Measurements from ENCODE around the gene MRPL34. TPM values are rescaled to one million over a fixed set of nuclear protein-coding genes. Genes with fewer than 3 reads are reported as not detected.

The MRPL34 gene
- total and polyA plus RNA-seq, 9 of the 15 experiments (the other 6 are each of a cell fraction or from before 2014, with no cell fraction given) = 11.5 to 256 (median 72.5) TPM

GRCh38 chr19:17334414-17335409 lies 29.0 kb downstream of the MRPL34 start, which contains the start of gene ANO8 (continued):
- peak in 1 of 2 experiments; percentile 23; a peak in 1 of 4 replicates for TF ChIP-seq RAD21 (CRISPR knock-in tag; conservative IDR thresholded peaks at IDR 0.05 in 1 of 2, IDR thresholded peaks at IDR 0.05 in 1 of 2)
- TF ChIP-seq KAT2B (IDR thresholded peaks at IDR 0.05; ENCODE audit: low read depth, low read length) = no peak
- TF ChIP-seq TAF15 (IDR thresholded peaks at IDR 0.05; ENCODE audit: low read depth, low read length) = no peak
- TF ChIP-seq ZC3H4 (CRISPR knock-in tag; IDR thresholded peaks at IDR 0.05; ENCODE audit: borderline replicate concordance) = no peak; the same call in none of the 2 replicates
- TF ChIP-seq ZNF444 (CRISPR knock-in tag; IDR thresholded peaks at IDR 0.05) = no peak
- peak; percentile 49 for TF ChIP-seq TEAD4 (IDR thresholded peaks at IDR 0.05; ENCODE audit: low read length)
- TF ChIP-seq TEAD4 (CRISPR knock-in tag; IDR thresholded peaks at IDR 0.05; ENCODE audit: borderline replicate concordance) = peak; percentile 19; the same call in 1 of the 2 replicates
- TF ChIP-seq SREBF2 (CRISPR knock-in tag; IDR thresholded peaks at IDR 0.05) = no peak
- TF ChIP-seq SLC30A9 (CRISPR knock-in tag; IDR thresholded peaks at IDR 0.05) = no peak
- TF ChIP-seq EZH2 (IDR thresholded peaks at IDR 0.05; ENCODE audit: borderline replicate concordance, low read depth, low read length) = no peak
- TF ChIP-seq RBFOX2 (IDR thresholded peaks at IDR 0.05; ENCODE audit: low read depth, low read length) = peak; percentile 75
- no peak for TF ChIP-seq RUNX1 (IDR thresholded peaks at IDR 0.05; ENCODE audit: low read depth)
- TF ChIP-seq ZNF253 (CRISPR knock-in tag; conservative IDR thresholded peaks at IDR 0.05) = no peak
- TF ChIP-seq MLX (CRISPR knock-in tag; conservative IDR thresholded peaks at IDR 0.05) = no peak
- TF ChIP-seq, protein P1, sequence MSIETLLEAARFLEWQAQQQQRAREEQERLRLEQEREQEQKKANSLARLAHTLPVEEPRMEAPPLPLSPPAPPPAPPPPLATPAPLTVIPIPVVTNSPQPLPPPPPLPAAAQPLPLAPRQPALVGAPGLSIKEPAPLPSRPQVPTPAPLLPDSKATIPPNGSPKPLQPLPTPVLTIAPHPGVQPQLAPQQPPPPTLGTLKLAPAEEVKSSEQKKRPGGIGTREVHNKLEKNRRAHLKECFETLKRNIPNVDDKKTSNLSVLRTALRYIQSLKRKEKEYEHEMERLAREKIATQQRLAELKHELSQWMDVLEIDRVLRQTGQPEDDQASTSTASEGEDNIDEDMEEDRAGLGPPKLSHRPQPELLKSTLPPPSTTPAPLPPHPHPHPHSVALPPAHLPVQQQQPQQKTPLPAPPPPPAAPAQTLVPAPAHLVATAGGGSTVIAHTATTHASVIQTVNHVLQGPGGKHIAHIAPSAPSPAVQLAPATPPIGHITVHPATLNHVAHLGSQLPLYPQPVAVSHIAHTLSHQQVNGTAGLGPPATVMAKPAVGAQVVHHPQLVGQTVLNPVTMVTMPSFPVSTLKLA (conservative IDR thresholded peaks at IDR 0.05) = peak; percentile 59 to 84; a peak in 3 of 4 replicates
- TF ChIP-seq, protein P2, sequence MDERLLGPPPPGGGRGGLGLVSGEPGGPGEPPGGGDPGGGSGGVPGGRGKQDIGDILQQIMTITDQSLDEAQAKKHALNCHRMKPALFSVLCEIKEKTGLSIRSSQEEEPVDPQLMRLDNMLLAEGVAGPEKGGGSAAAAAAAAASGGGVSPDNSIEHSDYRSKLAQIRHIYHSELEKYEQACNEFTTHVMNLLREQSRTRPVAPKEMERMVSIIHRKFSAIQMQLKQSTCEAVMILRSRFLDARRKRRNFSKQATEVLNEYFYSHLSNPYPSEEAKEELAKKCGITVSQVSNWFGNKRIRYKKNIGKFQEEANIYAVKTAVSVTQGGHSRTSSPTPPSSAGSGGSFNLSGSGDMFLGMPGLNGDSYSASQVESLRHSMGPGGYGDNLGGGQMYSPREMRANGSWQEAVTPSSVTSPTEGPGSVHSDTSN (CRISPR knock-in tag; IDR thresholded peaks at IDR 0.05; ENCODE audit: low read depth) = peak; percentile 72
- TF ChIP-seq, protein P2 (tag; conservative IDR thresholded peaks at IDR 0.05; ENCODE audit: low read depth) = peak; percentile 69
- peak; percentile 95 for TF ChIP-seq ATF7 (IDR thresholded peaks at IDR 0.05)

All from K562 (cell line).